Stimulated activated CD8-positive, alpha-beta memory T cell treated with anti-CD3 and anti-CD28 coated beads, Interleukin-2, amount 100 ng/mL, for 48 hours (primary cell): ENCODE results near the gene HOXA4.

Experiments used
- DNase-seq, 2 donors: peaks; one replicate each; pipeline ENCODE4 v3.0.0-alpha.2; 2020; ENCODE audit warnings: low read depth in 2 of 2

HOXA4 gene

GRCh38 chr7:27117887-27118491 lies 12.6 kb downstream of the HOXA4 start:
- DNase-seq: no peak

GRCh38 chr7:27116962-27117886 lies 13.3 kb downstream of the HOXA4 start:
- DNase-seq: no peak

GRCh38 chr7:27116031-27116961 lies 14.3 kb downstream of the HOXA4 start:
- no peak for DNase-seq

- DNase-seq: no peak
Observed at GRCh38 chr7:27115221-27116026, 15.1 kb downstream of the HOXA4 start.

GRCh38 chr7:27114881-27115220 lies 15.7 kb downstream of the HOXA4 start:
- DNase-seq: no peak

- no peak for DNase-seq
Observed at GRCh38 chr7:27113991-27114769, 16.4 kb downstream of the HOXA4 start.

- no peak for DNase-seq
Observed at GRCh38 chr7:27112955-27113949, 17.3 kb downstream of the HOXA4 start.

- DNase-seq: no peak
Observed at GRCh38 chr7:27112361-27112760, 18.2 kb downstream of the HOXA4 start.

GRCh38 chr7:27111751-27112277 lies 18.7 kb downstream of the HOXA4 start:
- no peak for DNase-seq

GRCh38 chr7:27111042-27111750 lies 19.4 kb downstream of the HOXA4 start:
- DNase-seq: no peak

- no peak for DNase-seq
Observed at GRCh38 chr7:27110186-27111031, 20.1 kb downstream of the HOXA4 start.

- no peak for DNase-seq
Observed at GRCh38 chr7:27109466-27110185, 20.9 kb downstream of the HOXA4 start.

GRCh38 chr7:27108390-27109127 lies 22.0 kb downstream of the HOXA4 start:
- no peak for DNase-seq

- DNase-seq: no peak
Observed at GRCh38 chr7:27107391-27108381, 22.9 kb downstream of the HOXA4 start.

GRCh38 chr7:27106901-27107240 lies 23.7 kb downstream of the HOXA4 start:
- no peak for DNase-seq
